Lower leg skin (tissue), 4 donors: ENCODE data around the gene HS3ST4. TPM values are rescaled to one million over a fixed set of nuclear protein-coding genes. Genes with fewer than 3 reads are reported as not detected.

Experiments used
- DNase-seq, 2 donors: peaks; one replicate each; pipeline ENCODE4 v3.0.0-alpha.2; 2019; ENCODE audit warnings: low spot score in 2 of 2
- H3K4me3 ChIP-seq: fragments of 200-600 bp; sonication (generic); 2 replicates; pipeline ENCODE4 v1.5.1; 2017; ENCODE audit warnings: mild to moderate bottlenecking, low read depth; ENCODE audit not compliant: poor library complexity, severe bottlenecking
- POLR2A ChIP-seq, 2 donors: fragments of 450-650 bp; IDR thresholded peaks; one replicate each; pipeline ENCODE4 v1.6.1; 2016 to 2017; ENCODE audit warnings: antibody characterized with exemption in 2 of 2, mild to moderate bottlenecking in 1 of 2, moderate library complexity in 1 of 2
- WGBS, 2 donors: methylation state at CpG; one replicate each; pipeline ENCODE4 v1.1.5; 2018; 5-methylcytosine and 5-hydroxymethylcytosine counted together
- intact Hi-C: fragments of 100-400 bp; cut with DNase I; formaldehyde crosslinking; loops from one replicate; pipeline ENCODE4 v1.15.0; 2023; ENCODE audit warnings: low total_unique reads
- total RNA-seq, 4 donors: library from RNA; depleted of rRNA; stranded (reverse); fragments of >200 nt; gene quantifications; one replicate each; pipeline ENCODE4 v1.1.0, GENCODE V29; 2016
- TF ChIP-seq, protein P1 (sequence below), 3 donors: fragments of 450-650 bp; IDR thresholded peaks; one replicate each; pipeline ENCODE4 v1.5.1; 2016; ENCODE audit warnings: antibody characterized with exemption in 3 of 3, mild to moderate bottlenecking in 3 of 3, moderate library complexity in 2 of 3

Gene HS3ST4
- total RNA-seq, 4 donors from 2014 or later = 0.17 to 2.4 (median 0.84) TPM; not detected in 1

DNA sequence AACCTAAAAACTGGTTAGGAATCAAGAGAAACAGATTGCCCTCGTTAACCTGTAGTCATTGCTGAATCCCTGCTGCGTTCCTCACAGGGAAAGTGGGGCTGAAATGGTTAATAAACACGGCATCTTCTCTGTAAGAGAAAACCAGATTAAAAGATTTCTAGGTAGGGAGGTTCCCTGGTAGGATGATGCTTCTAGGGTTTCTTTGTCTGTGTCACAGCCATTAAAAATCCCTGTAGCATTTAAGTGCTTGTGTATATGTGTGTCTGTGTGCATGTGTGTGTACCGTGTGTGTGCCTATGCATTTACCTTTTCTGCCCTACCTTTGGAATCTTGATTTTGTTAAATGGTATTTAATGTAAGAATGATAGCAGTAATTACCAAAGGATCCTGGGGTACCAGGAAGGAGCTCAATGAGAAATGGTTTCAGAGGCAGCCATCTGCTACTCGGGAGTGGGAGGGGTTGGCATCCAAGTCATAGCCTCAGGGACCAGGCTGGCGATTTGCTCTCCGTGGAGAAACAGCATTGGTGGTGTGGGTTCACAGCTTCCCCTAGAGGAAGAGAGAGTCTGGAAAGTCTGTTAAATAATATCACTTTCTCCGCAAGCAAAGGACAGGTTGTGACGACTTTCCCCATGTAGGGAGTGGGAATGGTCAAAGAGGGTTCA is 177.1 kb downstream of the HS3ST4 start:
- DNase-seq = no peak
- no peak overlapping the region for H3K4me3 ChIP-seq
- 29 to 39% methylated on average over 9 of the region's 9 CpGs for WGBS, 2 donors
- TF ChIP-seq, protein P1, sequence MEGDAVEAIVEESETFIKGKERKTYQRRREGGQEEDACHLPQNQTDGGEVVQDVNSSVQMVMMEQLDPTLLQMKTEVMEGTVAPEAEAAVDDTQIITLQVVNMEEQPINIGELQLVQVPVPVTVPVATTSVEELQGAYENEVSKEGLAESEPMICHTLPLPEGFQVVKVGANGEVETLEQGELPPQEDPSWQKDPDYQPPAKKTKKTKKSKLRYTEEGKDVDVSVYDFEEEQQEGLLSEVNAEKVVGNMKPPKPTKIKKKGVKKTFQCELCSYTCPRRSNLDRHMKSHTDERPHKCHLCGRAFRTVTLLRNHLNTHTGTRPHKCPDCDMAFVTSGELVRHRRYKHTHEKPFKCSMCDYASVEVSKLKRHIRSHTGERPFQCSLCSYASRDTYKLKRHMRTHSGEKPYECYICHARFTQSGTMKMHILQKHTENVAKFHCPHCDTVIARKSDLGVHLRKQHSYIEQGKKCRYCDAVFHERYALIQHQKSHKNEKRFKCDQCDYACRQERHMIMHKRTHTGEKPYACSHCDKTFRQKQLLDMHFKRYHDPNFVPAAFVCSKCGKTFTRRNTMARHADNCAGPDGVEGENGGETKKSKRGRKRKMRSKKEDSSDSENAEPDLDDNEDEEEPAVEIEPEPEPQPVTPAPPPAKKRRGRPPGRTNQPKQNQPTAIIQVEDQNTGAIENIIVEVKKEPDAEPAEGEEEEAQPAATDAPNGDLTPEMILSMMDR (IDR thresholded peaks at IDR 0.05) = no peak
- no peak for TF ChIP-seq POLR2A (IDR thresholded peaks at IDR 0.05)
- intact Hi-C loops = no loop called here

DNA sequence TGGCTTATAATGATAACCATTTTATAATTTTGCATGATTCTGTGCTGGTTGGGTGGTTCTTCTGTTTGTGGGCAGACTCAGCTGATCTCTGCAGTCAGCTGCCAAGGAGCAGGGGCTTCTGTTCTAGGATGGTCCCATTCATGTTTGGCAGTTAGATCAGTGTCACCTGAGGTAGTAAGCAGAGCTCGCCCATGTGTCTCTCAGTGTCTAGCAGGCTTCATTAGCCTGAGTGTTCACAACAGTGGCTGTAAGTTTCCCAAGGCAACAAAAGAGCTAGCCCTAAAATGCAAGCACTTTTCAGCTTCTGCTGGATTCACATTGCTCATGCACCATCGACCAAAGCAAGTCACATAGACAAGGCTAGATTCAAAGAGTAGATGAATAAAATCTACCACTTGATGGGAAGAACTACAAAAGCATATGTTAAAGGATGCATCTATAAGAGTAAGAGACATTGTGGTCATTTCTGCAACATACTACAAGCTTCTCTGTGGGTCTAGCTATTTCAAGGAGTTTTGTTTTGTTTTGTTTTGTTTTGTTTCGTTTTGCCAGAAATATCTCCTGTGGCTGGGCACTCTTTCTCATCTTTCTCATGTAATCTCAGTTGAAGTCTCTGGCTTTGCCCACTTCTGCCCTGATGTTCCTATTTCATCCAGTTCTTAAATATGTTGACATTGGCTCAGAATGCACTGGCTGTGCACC is 180.8 kb downstream of the HS3ST4 start:
- no peak for DNase-seq
- intact Hi-C loops = no loop called here
- TF ChIP-seq, protein P1 (IDR thresholded peaks at IDR 0.05) = no peak
- TF ChIP-seq POLR2A (IDR thresholded peaks at IDR 0.05) = no peak
- no peak overlapping the region for H3K4me3 ChIP-seq
- 71 to 75% methylated on average over 3 of the region's 3 CpGs for WGBS, 2 donors

DNA sequence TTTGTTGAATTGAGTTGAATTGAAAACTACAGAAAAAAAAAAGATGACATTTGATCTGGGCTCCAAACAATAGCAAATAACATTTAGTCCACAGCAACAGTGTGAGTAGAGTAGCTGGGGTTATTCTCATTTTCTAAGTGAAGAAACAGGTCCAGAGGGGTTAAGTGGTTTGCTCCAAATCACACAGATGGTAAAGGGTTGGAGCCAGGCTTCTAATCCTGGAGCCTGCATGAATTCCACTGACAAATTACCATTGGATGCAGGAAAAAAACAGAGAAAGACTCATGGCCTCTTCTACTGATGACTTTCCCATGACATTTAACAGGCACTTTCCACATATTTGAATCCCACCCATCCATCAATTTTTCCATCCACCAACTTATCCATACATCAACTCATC is 182.4 kb downstream of the HS3ST4 start:
- intact Hi-C loops = no loop called here
- TF ChIP-seq, protein P1 (IDR thresholded peaks at IDR 0.05) = no peak
- no peak for TF ChIP-seq POLR2A (IDR thresholded peaks at IDR 0.05)

DNA sequence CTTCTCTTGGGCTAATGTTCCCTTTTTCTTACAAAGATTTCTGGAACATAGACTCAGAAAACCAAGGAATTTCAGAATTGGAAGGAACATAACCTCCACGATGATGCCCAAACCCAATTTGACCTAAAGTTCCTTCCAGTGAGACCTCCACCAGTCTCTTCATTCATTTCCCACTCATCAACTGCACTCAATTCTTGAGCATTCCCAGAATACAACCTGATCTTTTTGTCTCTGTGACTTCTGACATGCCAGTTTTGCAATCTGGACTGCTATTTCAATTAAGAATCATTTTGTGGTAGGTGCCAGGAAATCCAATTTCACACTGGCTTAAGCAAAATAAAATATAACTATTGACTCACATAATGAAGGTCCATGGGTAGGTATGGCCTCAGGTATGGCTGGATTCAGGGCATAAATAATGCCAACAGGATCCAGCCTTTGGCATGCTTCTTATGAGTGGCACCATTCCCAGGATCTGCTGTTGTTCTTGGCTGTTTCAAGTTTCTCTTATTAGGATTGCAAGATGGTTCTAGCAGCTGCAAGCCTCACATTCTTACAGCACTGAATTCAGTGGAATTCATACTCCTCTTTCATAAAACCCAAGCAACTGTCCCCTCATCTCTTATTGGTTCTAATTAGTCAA is 184.3 kb downstream of the HS3ST4 start:
- intact Hi-C loops = no loop called here
- no peak for TF ChIP-seq POLR2A (IDR thresholded peaks at IDR 0.05)
- TF ChIP-seq, protein P1 (IDR thresholded peaks at IDR 0.05) = no peak

More for the DNA sequence above, 182.4 kb downstream of the HS3ST4 start:
- no peak overlapping the region for H3K4me3 ChIP-seq
- DNase-seq = no peak

DNA sequence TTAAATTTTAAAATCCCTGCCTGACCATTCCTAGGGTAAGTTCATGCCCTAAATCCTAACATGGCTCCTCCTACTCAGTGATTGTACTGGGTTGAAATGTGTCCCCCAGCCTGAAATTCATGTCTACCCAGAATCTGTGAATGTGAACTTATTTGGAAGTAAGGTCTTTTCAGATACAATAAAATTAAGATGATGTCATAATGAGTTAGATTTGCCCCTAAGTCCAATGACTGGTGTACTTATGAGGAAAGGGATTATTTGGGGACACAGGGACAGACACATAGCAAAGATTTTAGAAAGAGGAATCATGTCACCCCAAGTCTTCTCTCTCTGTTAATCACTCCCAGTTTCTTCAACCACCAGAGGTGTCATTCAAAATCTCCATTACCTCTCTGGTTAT is 185.3 kb downstream of the HS3ST4 start:
- DNase-seq = no peak
- intact Hi-C loops = no loop called here
- TF ChIP-seq, protein P1 (IDR thresholded peaks at IDR 0.05) = no peak
- TF ChIP-seq POLR2A (IDR thresholded peaks at IDR 0.05) = no peak
- H3K4me3 ChIP-seq = no peak overlapping the region

More for the DNA sequence above, 184.3 kb downstream of the HS3ST4 start:
- WGBS, 2 donors = 69 to 86% methylated on average over 1 of the region's 1 CpG
- DNase-seq = no peak
- no peak overlapping the region for H3K4me3 ChIP-seq
